Calu3 (cell line): ENCODE measurements around the gene TNRC18. TPM values are rescaled to one million over a fixed set of nuclear protein-coding genes. Genes with fewer than 3 reads are reported as not detected.
"Not testable (repeated sequence)": the region's sequence is repeated elsewhere in the genome, so short reads cannot be mapped to it uniquely, and the experiment has no call there.

Experiments
- BruUV-seq: library from RNA; stranded (reverse); fragments of 400-500 nt; replicated peaks from 2 replicates; lab custom pipeline; 2021; lab: Mats Ljungman, UMichigan
- CTCF ChIA-PET: fragments of 300-600 bp; sonication (Branson Sonifier 250); formaldehyde crosslinking; loops from one replicate; lab custom pipeline; 2022; ENCODE audit warnings: antibody characterized with exemption; lab: Charles Lee
- DNase-seq: peaks from one replicate; pipeline ENCODE4 v3.0.0; 2022
- H3K27ac Mint-ChIP-seq: one replicate; pipeline ENCODE4 v1.8.0; 2022; ENCODE audit warnings: mixed read lengths; ENCODE audit not compliant: unreplicated experiment
- H3K27me3 Mint-ChIP-seq: one replicate; pipeline ENCODE4 v1.8.0; 2022; ENCODE audit warnings: mixed read lengths; ENCODE audit not compliant: unreplicated experiment
- H3K36me3 Mint-ChIP-seq: one replicate; pipeline ENCODE4 v1.8.0; 2022; ENCODE audit warnings: mild to moderate bottlenecking, moderate library complexity, mixed read lengths; ENCODE audit not compliant: insufficient read depth, unreplicated experiment
- H3K4me1 Mint-ChIP-seq: one replicate; pipeline ENCODE4 v1.8.0; 2022; ENCODE audit warnings: mild to moderate bottlenecking, low read depth, mixed read lengths; ENCODE audit not compliant: unreplicated experiment
- H3K4me3 Mint-ChIP-seq: one replicate; pipeline ENCODE4 v1.8.0; 2022; ENCODE audit warnings: mild to moderate bottlenecking, low read depth, moderate library complexity, mixed read lengths; ENCODE audit not compliant: unreplicated experiment
- H3K9me3 Mint-ChIP-seq: one replicate; pipeline ENCODE4 v1.8.0; 2022; ENCODE audit warnings: low read depth, mixed read lengths; ENCODE audit not compliant: unreplicated experiment
- intact Hi-C: fragments of 100-400 bp; cut with micrococcal nuclease; formaldehyde crosslinking; loops from one replicate; pipeline ENCODE4 v1.10.0; 2022; ENCODE audit not compliant: unreplicated experiment
- total RNA-seq: library from RNA; stranded (reverse); gene quantifications from 2 replicates; pipeline ENCODE4 v1.2.3, GENCODE V29; 2022
- TF ChIP-seq, protein P1 (sequence below): fragments of 200-600 bp; IDR thresholded peaks from one replicate; pipeline ENCODE4 v1.8.0; 2022; ENCODE audit warnings: antibody characterized with exemption; ENCODE audit not compliant: unreplicated experiment

The TNRC18 gene
- total RNA-seq, 1 experiment from 2014 or later: 213 TPM

DNA sequence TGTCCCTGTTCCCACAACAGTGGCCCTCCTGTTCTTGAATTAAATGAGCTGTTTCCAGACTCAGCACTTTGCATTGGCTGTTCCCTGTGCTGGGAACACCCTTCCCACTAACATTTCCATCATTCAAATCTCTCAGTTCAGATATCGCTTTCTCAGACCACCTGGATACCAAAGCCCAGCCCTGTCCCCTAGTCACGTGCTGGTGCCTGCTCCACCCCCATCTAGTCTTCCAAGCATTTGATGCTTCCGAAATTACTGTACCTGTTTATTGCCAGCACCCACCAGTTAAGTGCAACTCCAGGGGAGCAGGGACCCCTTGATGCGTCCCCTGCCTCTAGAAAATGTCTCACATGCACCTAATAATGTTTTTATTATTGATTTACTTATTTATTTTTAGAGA, 143.9 kb downstream of the TNRC18 start:
- DNase-seq: no peak
- peaks cover 83% of the 10 kb centered on the region for H3K27me3 Mint-ChIP-seq
- H3K36me3 Mint-ChIP-seq: no peaks in the 10 kb centered on the region
- peaks cover 8% of the 10 kb centered on the region for H3K4me1 Mint-ChIP-seq
- TF ChIP-seq, protein P1, sequence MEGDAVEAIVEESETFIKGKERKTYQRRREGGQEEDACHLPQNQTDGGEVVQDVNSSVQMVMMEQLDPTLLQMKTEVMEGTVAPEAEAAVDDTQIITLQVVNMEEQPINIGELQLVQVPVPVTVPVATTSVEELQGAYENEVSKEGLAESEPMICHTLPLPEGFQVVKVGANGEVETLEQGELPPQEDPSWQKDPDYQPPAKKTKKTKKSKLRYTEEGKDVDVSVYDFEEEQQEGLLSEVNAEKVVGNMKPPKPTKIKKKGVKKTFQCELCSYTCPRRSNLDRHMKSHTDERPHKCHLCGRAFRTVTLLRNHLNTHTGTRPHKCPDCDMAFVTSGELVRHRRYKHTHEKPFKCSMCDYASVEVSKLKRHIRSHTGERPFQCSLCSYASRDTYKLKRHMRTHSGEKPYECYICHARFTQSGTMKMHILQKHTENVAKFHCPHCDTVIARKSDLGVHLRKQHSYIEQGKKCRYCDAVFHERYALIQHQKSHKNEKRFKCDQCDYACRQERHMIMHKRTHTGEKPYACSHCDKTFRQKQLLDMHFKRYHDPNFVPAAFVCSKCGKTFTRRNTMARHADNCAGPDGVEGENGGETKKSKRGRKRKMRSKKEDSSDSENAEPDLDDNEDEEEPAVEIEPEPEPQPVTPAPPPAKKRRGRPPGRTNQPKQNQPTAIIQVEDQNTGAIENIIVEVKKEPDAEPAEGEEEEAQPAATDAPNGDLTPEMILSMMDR: no peak
- no peaks in the 10 kb centered on the region for H3K9me3 Mint-ChIP-seq
- BruUV-seq: no TSS peak
- no peak overlapping the region for H3K27ac Mint-ChIP-seq
- H3K4me3 Mint-ChIP-seq: no peak overlapping the region
- intact Hi-C loops: no loop called here
- CTCF ChIA-PET: interaction anchor here (0.5 to 0.7 kb wide), 4 partner anchors 15 to 518 kb away, joined by 3 to 8 read pairs (median 3); no protein-coding TSS in a partner anchor

DNA sequence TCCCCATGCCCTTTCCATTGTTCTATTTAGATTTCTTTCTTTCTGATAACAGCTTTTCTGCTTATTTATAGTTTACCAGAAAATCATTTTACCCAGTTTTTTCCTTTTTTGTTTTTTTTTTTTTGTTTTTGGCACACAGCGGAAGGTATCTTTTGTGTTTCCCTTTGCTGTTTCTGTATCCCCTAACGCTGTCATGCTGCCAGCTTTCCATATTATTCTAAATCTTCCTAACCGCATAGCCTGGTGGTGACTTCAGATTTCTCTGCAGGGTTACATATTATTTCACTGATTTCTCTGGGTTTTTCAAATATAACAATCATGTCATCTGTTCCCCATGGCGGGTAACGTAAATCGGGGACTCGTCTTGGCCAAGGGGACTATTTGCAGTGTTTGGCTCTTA, 144.9 kb downstream of the TNRC18 start:
- TF ChIP-seq, protein P1: no peak
- H3K27ac Mint-ChIP-seq: no peak overlapping the region
- peaks cover 83% of the 10 kb centered on the region for H3K27me3 Mint-ChIP-seq
- H3K4me1 Mint-ChIP-seq: no peaks in the 10 kb centered on the region
- no peak for DNase-seq
- no peaks in the 10 kb centered on the region for H3K9me3 Mint-ChIP-seq
- intact Hi-C loops: no loop called here
- CTCF ChIA-PET: interaction anchor here (0.6 kb wide), 1 partner anchor 51 kb away, joined by 8 read pairs; no protein-coding TSS in a partner anchor
- H3K4me3 Mint-ChIP-seq: no peak overlapping the region
- no peaks in the 10 kb centered on the region for H3K36me3 Mint-ChIP-seq
- no TSS peak for BruUV-seq

DNA sequence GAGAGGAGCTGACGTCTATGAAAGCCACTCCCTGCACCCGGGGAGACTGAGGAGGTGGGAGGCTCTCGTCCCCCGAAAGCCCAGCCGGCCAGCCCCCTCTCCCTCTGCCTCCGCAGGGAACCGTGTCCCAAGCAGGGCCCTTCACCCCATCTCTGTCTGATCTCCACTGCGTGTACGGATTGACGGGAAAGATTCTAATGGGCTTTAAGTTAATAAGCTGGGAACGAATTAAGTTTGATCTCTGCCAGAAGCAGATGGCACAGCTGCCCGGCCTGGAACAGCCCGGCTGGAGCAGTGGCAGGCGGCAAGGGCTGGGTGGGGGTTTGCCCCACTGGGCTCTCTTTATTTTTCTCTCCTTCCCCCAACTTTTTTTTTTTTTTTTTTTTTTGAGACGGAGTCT, 147.0 kb downstream of the TNRC18 start:
- Mint-ChIP-seq H3K9me3 (no peaks in the 10 kb centered on the region), H3K27ac (no peak overlapping the region), H3K27me3 (peaks cover 99% of the 10 kb centered on the region), H3K36me3 (no peaks in the 10 kb centered on the region), H3K4me3 (no peak overlapping the region), H3K4me1 (no peaks in the 10 kb centered on the region)
- TF ChIP-seq, protein P1: no peak
- intact Hi-C loops: no loop called here
- CTCF ChIA-PET: no interaction called here
- no peak for DNase-seq
- no TSS peak for BruUV-seq

DNA sequence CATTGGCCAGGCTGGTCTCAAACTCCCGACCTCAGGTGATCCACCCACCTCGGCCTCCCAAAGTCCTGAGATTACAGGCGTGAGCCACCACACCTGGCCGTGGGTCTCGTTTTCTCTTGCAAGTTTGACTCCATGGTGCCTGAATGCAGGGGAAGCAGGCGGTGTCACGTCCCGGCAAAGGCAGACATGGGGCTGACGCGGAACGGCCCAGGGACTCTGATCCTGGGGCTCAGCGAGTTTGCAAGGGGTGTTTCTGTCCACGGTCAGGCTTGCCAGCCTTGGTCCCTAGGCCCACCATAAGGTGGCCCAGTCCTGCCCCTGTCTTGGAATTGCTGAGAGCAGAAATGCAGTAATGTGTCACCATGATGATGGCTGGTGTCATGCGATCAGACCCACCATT, 147.5 kb downstream of the TNRC18 start:
- H3K27ac Mint-ChIP-seq, H3K4me1 Mint-ChIP-seq, BruUV-seq, DNase-seq, H3K36me3 Mint-ChIP-seq, intact Hi-C loops, H3K4me3 Mint-ChIP-seq, CTCF ChIA-PET, H3K9me3 Mint-ChIP-seq: not testable (repeated sequence)
- H3K27me3 Mint-ChIP-seq: peaks cover 99% of the 10 kb centered on the region

DNA sequence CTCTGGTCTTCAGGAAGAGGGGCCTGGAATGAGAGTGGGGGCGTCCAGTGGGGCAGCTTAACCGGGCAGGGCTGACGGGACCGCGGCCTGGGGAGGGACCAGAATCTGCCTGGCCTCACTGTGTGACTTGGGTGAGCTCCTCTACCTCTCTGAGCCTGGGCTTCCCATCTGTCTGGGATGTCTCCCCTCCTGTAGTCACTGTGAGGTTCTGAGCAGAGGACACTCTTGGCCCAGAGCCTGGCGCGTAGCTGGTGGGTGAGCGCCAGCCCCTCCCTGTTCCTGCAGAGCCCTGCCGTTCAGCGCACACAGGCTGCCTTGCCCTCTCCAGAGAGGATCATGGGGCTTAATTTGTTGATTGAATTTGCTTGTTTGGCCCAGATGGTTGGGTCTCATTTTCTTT, 148.1 kb downstream of the TNRC18 start:
- DNase-seq, H3K4me1 Mint-ChIP-seq, H3K4me3 Mint-ChIP-seq, H3K36me3 Mint-ChIP-seq, CTCF ChIA-PET, H3K27ac Mint-ChIP-seq, BruUV-seq, H3K9me3 Mint-ChIP-seq, intact Hi-C loops: not testable (repeated sequence)
- peaks cover 99% of the 10 kb centered on the region for H3K27me3 Mint-ChIP-seq

DNA sequence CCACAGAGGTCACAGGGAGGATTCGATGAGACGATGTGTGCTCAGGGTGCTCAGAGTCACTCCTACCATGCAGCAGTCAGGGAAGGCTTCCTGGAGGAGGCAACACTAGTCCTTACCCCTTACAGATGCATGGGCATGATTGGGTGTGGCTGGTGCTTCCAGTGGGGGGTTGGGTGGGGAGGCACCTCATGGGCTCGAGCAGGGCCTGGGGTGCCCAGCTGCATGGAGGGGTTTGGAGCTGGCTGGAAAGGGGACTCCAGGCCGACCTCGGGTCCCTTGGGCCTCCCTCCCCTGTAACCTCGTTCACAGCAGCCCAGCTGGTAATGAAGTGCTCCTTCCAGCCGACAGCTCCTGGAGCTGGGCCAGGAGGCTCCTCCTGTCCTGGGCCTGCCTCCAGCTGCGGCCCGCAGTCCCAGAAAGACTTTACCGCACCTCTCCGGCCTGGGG, 148.6 kb downstream of the TNRC18 start:
- H3K27ac Mint-ChIP-seq, BruUV-seq, intact Hi-C loops, DNase-seq, CTCF ChIA-PET, H3K9me3 Mint-ChIP-seq, H3K4me1 Mint-ChIP-seq, H3K36me3 Mint-ChIP-seq, H3K4me3 Mint-ChIP-seq: not testable (repeated sequence)
- H3K27me3 Mint-ChIP-seq: peaks cover 99% of the 10 kb centered on the region
